H1 (cell line): ENCODE measurements around the gene TPMT.

Source experiments
- CTCF ChIP-seq, 3 experiments: IDR thresholded peaks; 1 replicate in 2 of 3; 2 replicates in 1 of 3; pipeline versions ENCODE4 v1.5.1 to v1.6.1; 2011; ENCODE audit warnings: low read length in 3 of 3, mild to moderate bottlenecking in 3 of 3, inconsistent platforms in 2 of 3, low read depth in 1 of 3, moderate library complexity in 1 of 3; ENCODE audit not compliant: insufficient read depth in 1 of 3; ENCODE audit errors: control extremely low read depth in 1 of 3
- NRF1 ChIP-seq: IDR thresholded peaks from 2 replicates; pipeline ENCODE4 v1.6.1; 2011; ENCODE audit warnings: mild to moderate bottlenecking, low read depth, low read length, improper control_type of control experiment

DNA sequence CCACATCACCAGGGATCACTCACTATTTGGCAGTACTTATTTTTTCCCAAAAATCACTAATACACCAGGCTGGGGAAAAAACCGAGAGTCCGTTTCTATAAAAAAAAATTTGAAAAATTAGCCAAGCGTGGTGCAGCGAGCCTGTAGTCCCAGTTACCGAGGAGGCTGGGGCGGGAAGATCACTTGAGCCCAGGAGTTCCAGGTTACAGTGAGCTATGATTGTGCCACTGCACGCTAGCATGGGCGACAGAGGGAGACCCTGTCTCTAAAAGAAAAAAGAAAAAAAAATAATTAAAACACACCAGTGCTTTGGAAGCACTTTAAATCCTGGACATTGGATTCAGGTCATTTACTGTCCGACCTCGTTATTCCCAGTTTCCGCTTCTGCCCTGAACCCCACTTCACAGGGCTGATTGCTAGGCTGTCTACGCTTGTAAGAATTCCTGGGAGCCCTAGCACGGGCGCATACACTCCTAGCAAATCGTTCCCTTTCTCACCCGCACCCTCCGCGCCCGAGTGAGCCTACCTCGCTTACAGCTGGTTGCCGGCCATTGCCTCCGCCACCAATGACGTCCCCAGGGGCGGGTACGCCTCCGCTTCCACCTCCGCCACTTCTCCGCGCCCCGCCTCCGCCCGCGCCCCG, at the start of gene TPMT:
- TF ChIP-seq CTCF (IDR thresholded peaks at IDR 0.05; ENCODE audit: control extremely low read depth in 1 of 3, insufficient read depth in 1 of 3, low read depth in 1 of 3, low read length in 3 of 3) (no peak), NRF1 (no peak)
